HG03457 (cell line): ENCODE results near the gene SCIMP.
"Not testable (repeated sequence)": the region's sequence is repeated elsewhere in the genome, so short reads cannot be mapped to it uniquely, and the experiment has no call there.

Experiments
- ATAC-seq: cut with Tn5 transposase; IDR thresholded peaks from one replicate; pipeline ENCODE4 v1.9.1; 2021; ENCODE audit warnings: moderate number of reproducible peaks; ENCODE audit not compliant: unreplicated experiment

The SCIMP gene

DNA sequence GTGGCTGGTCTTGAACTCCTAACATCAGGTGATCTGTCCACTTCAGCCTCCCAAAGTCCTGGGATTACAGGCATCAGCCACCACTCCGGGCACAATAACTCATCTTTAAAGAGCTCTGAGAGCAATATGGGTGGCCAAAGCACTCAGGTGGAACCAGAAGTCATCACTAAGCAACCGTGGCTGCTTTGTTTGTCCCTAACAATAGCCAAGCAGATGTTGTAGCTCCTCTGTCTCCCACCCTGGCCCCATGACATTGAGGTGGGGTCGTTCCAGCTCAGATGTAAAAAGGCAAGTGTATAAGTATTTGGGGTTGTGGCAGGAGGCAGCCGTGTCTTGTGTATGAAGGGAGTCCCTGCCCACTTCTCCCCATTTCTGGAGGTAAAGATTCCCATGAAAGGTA is 3.7 kb upstream of the SCIMP start:
- no peak for ATAC-seq

DNA sequence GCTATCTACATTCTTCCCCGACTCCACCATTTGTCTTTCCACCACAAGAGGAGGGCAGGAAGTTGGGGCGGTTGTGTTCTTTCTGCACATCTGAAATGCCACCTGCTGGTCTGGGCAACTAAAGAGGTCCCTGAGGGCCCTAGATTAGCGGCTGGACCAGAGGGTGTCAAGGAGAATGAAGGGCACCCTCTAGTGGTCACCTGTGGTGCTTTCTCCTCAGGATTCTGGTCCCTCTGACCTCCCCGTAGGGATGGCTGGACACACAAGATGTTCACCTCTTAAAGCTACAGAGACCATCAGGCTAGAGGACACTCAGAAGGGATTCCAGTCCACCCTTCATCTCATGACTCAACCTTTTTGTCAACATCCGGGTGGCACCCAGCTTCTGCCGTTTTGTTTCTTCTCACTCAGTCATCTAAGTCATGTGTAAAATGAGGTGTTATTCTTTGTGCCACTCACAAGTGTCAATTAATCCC is 2.9 kb upstream of the SCIMP start:
- no peak for ATAC-seq

GRCh38 chr17:5236938-5237540 is 2.4 kb upstream of the SCIMP start:
- no peak for ATAC-seq

DNA sequence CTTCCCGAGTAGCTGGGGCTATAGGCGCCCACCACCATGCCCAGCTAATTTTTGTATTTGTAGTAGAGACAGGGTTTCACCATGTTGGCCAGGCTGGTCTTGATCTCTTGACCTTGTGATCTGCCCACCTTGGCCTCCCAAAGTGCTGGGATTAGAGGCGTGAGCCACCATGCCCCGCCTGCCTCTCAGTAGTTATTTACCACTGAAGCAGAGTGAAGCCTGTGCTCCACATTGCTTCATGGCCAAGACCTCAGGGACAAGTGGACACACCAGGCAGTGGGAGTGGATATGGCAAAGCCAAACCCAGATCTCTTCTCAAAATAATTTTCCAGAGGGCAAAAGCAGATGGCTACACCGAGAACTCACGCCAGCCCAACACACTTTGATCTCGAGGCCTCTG is 1.2 kb downstream of the SCIMP start:
- ATAC-seq: not testable (repeated sequence)

DNA sequence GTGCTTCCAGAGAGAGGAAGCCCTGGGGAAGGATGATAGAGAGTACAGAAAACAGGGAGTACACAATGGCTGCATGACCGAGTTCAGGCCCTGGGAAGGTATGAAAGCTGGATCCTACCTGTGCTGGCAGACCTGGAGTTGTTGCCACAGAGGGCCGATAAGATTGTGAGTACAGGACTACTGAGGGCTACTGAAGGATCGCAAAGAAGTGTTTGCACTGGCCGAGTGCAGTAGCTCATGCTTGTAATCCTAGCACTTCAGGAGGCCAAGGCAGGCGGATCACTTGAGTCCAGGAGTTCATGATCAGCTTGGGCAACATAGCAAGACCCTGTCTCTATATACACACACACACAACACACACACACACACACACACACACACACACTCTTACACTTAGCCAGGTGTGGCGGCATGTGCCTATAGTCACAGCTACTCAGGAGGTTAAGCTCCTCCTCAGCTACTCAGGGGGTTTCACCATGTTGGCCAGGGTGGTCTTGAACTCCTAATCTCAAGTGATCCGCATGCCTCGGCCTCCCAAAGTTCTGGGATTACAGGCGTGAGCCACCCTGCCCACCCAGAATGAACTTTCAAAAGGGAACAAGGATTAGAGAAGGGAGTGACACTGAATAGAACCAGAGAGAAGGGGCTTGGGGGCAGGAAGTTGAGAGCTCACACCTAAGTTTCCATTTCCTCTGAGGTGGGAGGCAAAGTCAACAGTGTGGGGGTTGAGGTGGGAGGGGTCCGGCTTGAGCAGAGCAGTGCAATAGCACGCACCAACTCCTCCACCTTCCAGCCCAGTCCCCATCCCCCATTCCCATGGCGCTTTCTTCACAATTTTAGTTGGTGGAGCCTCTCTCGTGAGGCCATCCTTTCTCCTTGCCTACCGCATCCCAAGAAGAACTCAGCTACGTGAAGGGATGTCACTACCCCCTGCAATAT is 7.5 kb downstream of the SCIMP start:
- no peak for ATAC-seq

DNA sequence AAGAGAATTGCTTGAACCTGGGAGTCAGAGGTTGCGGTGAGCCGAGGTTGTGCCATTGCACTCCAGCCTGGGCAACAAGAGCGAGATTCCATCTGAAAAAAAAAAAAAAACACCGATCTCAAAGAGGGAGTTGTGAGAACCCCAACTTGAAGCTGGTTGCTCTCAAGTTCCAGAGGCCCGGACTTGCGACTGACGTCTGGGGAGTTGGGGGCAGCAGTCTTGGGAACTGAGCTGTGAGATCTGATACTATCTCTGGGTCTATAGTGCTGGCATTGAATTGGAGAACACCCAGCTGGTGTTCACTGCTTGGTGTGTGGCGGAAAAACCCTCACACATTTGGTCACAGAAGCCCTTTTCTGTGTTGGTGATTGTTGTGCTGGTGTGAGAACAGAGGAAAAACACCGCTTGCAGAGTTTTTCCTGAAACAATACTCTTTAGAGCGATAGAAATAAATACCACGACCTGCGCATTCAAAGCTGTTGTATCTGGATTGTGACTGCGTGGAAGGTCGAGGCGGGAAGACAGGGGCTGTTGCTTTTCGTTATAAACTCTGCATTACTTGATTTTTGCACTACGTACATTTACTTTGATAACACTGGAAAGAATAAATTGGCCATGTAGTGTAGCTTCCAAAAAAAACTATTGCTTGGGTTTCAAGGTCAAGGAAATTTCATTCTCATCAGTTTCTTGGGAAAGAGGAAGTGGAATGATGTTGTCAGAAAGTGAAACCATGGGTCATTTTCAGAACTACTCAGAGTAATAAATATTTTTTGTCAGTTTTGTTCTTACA is 8.8 kb downstream of the SCIMP start:
- no peak for ATAC-seq

DNA sequence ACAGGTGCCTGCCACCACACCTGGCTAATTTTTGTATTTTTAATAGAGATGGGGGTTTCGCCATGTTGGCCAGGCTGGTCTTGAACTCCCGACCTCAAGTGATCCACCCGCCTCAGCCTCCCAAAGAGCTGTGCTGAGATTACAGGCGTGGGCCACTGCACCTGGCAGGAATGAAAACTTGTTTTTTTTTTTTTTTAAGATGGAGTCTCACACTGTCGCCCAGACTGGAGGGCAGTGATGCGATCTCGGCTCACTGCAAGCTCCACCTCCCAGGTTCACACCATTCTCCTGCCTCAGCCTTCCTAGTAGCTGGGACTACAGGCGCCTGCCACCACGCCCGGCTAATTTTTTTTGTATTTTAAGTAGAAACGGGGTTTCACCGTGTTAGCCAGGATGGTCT is 12.7 kb downstream of the SCIMP start:
- not testable (repeated sequence) for ATAC-seq

DNA sequence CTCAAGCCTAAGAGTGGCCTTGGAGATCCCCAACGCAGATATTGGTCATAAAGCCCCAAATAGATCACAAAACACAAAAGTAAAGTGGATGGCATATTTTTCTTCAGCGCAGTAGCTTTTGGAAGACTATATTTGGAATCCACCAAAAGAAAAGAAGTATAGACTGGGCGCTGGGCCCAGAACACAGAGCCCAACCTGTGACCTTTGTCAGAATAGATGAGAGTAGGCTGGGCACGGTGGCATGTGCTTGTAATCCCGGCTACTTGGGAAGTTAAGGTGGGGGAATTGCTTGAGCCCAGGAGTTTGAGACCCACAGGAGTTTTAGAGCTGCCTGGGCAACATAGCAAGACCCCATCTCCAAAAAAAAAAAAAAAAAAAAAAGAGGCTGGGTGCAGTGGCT is 14.6 kb downstream of the SCIMP start:
- no peak for ATAC-seq

GRCh38 chr17:5219536-5219935 is 15.1 kb downstream of the SCIMP start:
- ATAC-seq: no peak

- ATAC-seq: not testable (repeated sequence)
Measured at GRCh38 chr17:5217562-5217961, 17.1 kb downstream of the SCIMP start.

GRCh38 chr17:5211458-5211857 is 23.2 kb downstream of the SCIMP start:
- no peak for ATAC-seq

GRCh38 chr17:5210614-5211252 is 23.9 kb downstream of the SCIMP start:
- no peak for ATAC-seq

DNA sequence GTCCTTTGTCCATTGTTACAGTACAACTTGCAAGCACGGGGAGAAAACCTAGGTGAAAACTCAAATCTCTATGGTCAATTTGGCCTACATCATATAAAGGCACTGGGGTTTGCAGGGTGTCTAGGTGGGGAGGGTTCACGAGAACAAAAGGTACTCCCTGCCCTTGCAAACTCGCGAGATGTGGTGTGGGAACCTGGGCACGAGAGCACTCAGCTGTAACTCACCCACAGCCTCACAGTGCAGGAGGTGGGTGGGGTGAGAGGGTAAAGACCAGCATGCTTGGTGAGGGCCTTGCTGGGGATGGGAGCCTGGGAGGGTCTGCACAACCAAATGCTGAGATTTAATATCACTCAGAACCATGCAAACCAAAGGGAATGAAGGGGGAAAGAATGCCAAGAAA is 24.6 kb downstream of the SCIMP start:
- no peak for ATAC-seq

GRCh38 chr17:5209396-5209795 is 25.3 kb downstream of the SCIMP start:
- no peak for ATAC-seq

GRCh38 chr17:5203908-5204294 is 30.8 kb downstream of the SCIMP start:
- ATAC-seq: no peak

DNA sequence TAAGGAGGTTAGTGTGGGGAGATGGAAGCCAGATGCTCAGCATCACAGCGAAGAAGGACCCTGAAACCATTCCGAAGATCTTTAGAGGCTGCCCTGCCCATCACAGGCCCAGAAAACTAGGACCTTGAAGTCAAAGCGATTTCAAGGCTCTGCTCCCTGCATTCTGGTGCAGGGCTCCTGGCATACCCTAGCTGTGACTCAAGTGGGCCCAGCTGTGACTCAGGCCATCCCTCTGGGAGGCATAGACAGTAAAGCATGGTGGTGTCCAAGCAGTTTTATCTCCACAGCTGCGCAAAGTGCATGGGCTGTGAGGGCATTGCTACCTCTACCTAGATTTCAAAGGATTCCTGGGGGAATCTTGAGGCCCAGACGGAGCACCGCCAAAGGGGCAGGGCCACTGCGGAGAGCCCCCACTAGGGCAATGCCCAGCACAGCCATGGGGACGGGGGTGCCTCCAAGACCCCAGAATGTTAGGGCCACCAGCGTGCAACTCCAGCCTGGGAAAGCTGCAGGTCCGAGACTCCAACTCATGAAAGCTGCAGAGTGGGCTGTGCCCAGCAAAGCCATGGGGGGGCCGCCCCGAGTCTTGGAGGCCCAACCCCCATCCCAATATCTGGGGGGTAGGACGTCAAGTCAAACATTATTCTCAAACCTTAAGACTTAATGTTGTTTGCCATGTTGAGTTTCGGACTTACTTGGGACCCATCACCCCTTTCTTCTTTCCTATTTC is 31.3 kb downstream of the SCIMP start:
- ATAC-seq: no peak

DNA sequence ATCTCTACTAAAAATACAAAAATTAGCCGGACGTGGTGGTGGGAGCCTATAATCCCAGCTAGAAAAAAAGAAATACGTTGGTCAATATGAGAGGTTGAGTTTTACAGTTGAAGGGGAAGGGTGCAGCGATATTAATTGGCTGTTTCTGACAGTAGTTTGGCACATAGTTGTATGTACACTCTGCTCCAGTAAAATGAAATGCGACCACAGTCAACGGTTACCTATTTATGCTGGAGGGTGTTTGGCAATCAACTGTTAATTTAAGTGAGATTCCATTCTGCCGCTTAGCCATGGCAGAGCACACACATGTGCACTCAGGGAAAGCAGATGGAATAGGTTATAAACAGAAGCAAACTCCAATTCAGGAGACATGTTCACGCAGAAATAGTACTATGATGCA is 33.6 kb downstream of the SCIMP start:
- no peak for ATAC-seq

GRCh38 chr17:5200360-5200759 is 34.3 kb downstream of the SCIMP start:
- no peak for ATAC-seq

GRCh38 chr17:5198472-5198871 is 36.2 kb downstream of the SCIMP start:
- no peak for ATAC-seq

- ATAC-seq: no peak
Measured at GRCh38 chr17:5194346-5194745, 40.3 kb downstream of the SCIMP start.
